Right lobe of liver (tissue), 6 donors: ENCODE measurements around the gene DIAPH2. TPM values are rescaled to one million over a fixed set of nuclear protein-coding genes. Genes with fewer than 3 reads are reported as not detected.

Experiments
- ATAC-seq, 4 donors: fragments of 200-7000 bp; cut with Tn5 transposase; one replicate each; pipeline ENCODE4 v1.9.1; 2020; ENCODE audit warnings: mild to moderate bottlenecking in 4 of 4, moderate library complexity in 4 of 4
- DNase-seq, 3 donors: peaks; one replicate each; pipeline ENCODE4 v3.0.0-alpha.2; 2020
- H3K27ac ChIP-seq, 3 donors: fragments of 200-600 bp; one replicate each; pipeline ENCODE4 v1.8.0; 2022
- H3K27me3 ChIP-seq, 2 donors: fragments of 200-600 bp; one replicate each; pipeline ENCODE4 v1.8.0; 2022
- H3K36me3 ChIP-seq, 4 donors: fragments of 200-600 bp; sonication (generic) in 1 of 4; one replicate each; pipeline versions ENCODE4 v1.5.1 to v1.8.0; 2017 to 2022; ENCODE audit warnings: control low read depth in 1 of 4
- H3K4me1 ChIP-seq, 4 donors: fragments of 200-600 bp; sonication (generic) in 1 of 4; one replicate each; pipeline versions ENCODE4 v1.5.1 to v1.8.0; 2017 to 2022; ENCODE audit warnings: control low read depth in 1 of 4
- H3K4me3 ChIP-seq, 3 donors: fragments of 200-600 bp; one replicate each; pipeline ENCODE4 v1.8.0; 2022
- H3K9me3 ChIP-seq, 4 donors: fragments of 200-600 bp; sonication (generic) in 1 of 4; one replicate each; pipeline versions ENCODE4 v1.5.1 to v1.8.0; 2017 to 2022; ENCODE audit warnings: control low read depth in 1 of 4
- CTCF ChIP-seq, 4 donors: fragments of 200-600 bp in 3 of 4; fragments of 450-650 bp in 1 of 4; IDR thresholded peaks; one replicate each; pipeline versions ENCODE4 v1.5.1 to v1.8.0; 2016 to 2022; ENCODE audit warnings: antibody characterized with exemption in 4 of 4, mild to moderate bottlenecking in 2 of 4
- POLR2A ChIP-seq: fragments of 450-650 bp; IDR thresholded peaks from one replicate; pipeline ENCODE4 v1.6.1; 2017; ENCODE audit warnings: antibody characterized with exemption, mild to moderate bottlenecking
- WGBS: methylation state at CpG from one replicate; pipeline ENCODE4 v1.1.6; 2018; ENCODE audit warnings: low coverage, low lambda C conversion rate; ENCODE audit not compliant: insufficient coverage; ENCODE audit errors: missing lambda C conversion rate; 5-methylcytosine and 5-hydroxymethylcytosine counted together
- intact Hi-C, 2 donors: fragments of 100-400 bp; cut with DNase I; formaldehyde crosslinking; loops; one replicate each; pipeline versions ENCODE4 v1.11.2 to v1.14.1; 2022
- total RNA-seq, 6 experiments: library from RNA; depleted of rRNA in 2 of 6; stranded (reverse); fragments of >200 nt in 2 of 6; fragmentation: NEBNext Ultra II Directional in 3 of 6; extraction: Animal tissue kit (Norgen Biotek cat#: 25700) in 3 of 6; gene quantifications; one replicate each; pipeline versions ENCODE4 v1.1.0 to v1.2.4, GENCODE V29; 2016 to 2023
- donor health status: DM: no; HTN: yes; CAD: no.
- donor health status: DM: no; HTN: no; CAD: no.
- donor health status: DM: no; HTN: no; CAD: no.
- donor health status: DM: no; HTN: yes; CAD: no.
- donor health status: DM: no; HTN: yes; CAD: no.

Gene DIAPH2
- total RNA-seq, 6 experiments from 2014 or later, result 10.6 to 20.0 (median 16.4) TPM

DNA sequence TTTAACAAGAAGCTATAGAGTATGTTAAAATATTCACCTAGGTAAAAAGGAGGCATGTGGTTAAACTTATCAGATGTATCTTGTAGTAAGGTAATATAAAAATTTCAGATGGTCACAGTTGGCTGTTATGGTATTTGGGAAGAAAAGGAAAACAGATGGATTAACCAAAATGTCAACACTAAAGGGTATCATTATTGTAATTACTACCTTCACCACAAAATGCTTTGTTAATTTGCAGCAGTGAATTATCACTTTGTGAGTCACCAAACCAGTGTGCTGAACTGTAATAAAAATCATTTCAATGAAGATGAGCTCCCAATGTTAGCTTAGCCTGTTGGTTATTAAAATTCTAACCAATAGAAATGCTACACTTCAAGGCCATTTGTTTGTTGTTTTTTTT lies 432.9 kb downstream of the DIAPH2 start:
- TF ChIP-seq CTCF (IDR thresholded peaks at IDR 0.05) (no peak), POLR2A (no peak)
- no peak overlapping the region for H3K27ac ChIP-seq
- no peak for ATAC-seq
- H3K4me1 ChIP-seq, result peaks cover 0 to 2% (median 0%) of the 10 kb centered on the region in 4 donors
- H3K27me3 ChIP-seq, result no peaks in the 10 kb centered on the region
- no peaks in the 10 kb centered on the region for H3K9me3 ChIP-seq
- intact Hi-C loops, result no loop called here
- no peaks in the 10 kb centered on the region for H3K36me3 ChIP-seq
- DNase-seq, result no peak
- H3K4me3 ChIP-seq, result no peak overlapping the region

DNA sequence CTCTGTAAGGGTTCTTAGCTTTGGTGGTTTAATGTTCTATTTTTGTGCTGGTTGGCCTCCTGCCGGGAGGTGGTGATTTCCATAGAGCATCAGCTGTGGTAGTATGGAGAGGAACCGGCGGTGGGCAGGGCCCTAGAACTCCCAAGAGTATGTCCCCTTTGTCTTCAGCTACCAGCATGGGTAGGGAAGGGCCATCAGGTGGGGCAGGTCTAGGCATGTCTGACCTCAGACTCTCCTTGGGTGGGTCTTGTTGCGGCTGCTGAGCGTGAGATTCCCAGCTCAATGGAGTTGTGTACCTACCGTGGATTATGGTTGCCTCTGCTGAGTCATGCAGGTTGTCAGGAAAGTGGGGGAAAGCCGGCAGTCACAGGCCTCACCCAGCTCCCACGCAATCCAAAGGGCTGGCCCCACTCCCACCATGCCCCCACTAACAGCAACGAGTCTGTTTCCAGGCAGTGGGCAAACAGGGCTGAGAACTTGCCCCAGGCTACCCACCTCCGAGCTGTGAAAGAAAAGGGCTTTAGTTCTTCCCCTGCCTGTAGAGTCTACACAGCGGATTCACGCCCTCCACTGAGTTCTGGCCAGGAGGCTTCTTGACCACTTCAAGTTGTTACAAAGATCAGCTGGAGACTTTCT lies 434.9 kb downstream of the DIAPH2 start:
- Histone ChIP-seq H3K9me3 (no peaks in the 10 kb centered on the region), H3K27ac (no peak overlapping the region), H3K4me3 (no peak overlapping the region), H3K27me3 (no peaks in the 10 kb centered on the region), H3K4me1 (peaks cover 0 to 2% (median 0%) of the 10 kb centered on the region in 4 donors), H3K36me3 (no peaks in the 10 kb centered on the region)
- ATAC-seq (no peak), DNase-seq (no peak)
- 86% methylated on average over 2 of the region's 12 CpGs for WGBS
- TF ChIP-seq POLR2A (no peak), CTCF (IDR thresholded peaks at IDR 0.05) (no peak)
- intact Hi-C loops, result no loop called here

GRCh38 chrX:97123001-97123400 lies 438.4 kb downstream of the DIAPH2 start:
- H3K4me3 ChIP-seq, result no peak overlapping the region
- H3K27ac ChIP-seq, result no peak overlapping the region
- WGBS, result 59% methylated on average over 2 of the region's 2 CpGs
- no peaks in the 10 kb centered on the region for H3K27me3 ChIP-seq
- TF ChIP-seq POLR2A (no peak), CTCF (IDR thresholded peaks at IDR 0.05) (no peak)
- DNase-seq (no peak), ATAC-seq (no peak)
- H3K36me3 ChIP-seq, result no peaks in the 10 kb centered on the region
- no peaks in the 10 kb centered on the region for H3K4me1 ChIP-seq
- intact Hi-C loops, result no loop called here
- H3K9me3 ChIP-seq, result no peaks in the 10 kb centered on the region

DNA sequence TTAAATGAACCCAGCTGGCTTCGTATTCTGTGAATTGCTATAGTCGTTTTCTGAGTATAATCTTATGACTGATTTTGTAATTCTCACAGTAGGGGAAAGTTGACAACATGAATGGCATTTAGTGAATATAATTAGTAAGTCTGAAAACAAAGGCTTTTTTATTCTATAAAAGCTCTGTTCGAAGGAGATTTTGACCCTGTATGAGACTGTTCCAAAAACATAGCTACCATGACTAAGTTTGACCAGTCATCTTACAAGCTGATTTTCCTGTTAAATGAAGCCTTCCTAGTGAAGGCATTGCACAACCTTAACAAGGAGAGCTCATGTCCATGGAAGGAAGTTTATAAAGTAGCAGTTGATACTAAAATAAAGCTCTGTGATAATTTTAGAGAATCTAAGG lies 441.4 kb downstream of the DIAPH2 start:
- DNase-seq (no peak), ATAC-seq (no peak)
- Histone ChIP-seq H3K4me3 (no peak overlapping the region), H3K36me3 (no peaks in the 10 kb centered on the region), H3K27me3 (no peaks in the 10 kb centered on the region), H3K9me3 (no peaks in the 10 kb centered on the region), H3K27ac (no peak overlapping the region), H3K4me1 (no peaks in the 10 kb centered on the region)
- intact Hi-C loops, result no loop called here
- TF ChIP-seq POLR2A, result no peak
- TF ChIP-seq CTCF (IDR thresholded peaks at IDR 0.05), result no peak
- WGBS, result 48% methylated on average over 3 of the region's 3 CpGs
